Epidermal melanocyte (primary cell): Measurements from ENCODE around the gene EYA2.

Experiments
- DNase-seq: peaks from one replicate; pipeline ENCODE4 v3.0.0; 2011; ENCODE audit warnings: low spot score; ENCODE audit not compliant: insufficient read length

EYA2 gene

DNA sequence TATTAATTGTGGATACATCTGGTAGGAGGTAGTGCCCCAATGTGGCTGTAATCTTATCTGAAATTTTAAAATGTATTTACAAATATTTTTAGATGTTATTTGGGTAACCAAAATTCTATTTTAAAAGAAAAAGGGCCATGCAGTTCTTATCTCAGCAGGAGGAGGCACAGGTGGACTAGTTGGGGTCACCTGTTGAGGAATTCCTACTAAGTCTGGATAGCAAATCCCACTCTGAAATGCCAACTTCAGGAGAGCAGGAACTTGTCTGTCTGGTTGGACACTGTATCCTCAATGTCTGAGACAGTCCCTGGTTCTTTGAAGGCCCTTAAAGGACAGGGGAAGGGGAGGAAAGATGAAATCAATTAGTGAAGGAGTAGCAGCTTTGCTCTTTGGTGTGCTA is 82.6 kb downstream of the EYA2 start:
- DNase-seq, result no peak

DNA sequence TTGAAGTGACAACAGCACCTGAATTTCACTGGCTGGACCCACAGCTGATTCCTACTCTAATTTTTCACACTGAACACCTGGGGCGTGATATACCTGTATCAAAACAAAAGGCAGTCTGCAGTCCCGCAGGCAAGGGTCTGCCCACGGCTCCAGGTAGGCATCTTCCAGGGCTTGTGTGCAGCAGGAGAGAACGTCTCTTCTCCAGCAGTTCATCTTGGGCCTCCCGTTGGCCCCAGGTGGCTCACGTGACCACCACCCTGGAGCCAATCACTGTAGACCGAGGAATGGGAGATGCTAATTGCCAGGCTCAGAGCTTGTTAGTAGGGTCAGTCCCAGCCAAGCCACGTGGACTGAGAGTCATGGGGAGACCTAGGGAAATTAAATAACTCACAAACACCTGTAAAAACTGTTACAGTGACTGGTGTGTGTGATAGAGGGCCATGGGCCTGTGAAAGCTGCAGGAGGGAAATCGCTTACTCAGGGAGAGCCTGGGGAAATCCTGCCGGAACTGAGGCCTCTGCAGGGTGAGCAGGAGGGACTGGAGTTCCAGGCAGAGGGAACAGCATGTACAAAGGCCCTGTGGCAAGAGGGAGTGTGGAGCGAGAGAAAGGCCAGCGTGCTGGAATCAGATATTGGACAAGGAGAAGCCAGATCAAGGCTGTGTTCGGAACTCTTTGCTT is 83.4 kb downstream of the EYA2 start:
- DNase-seq, result no peak

GRCh38 chr20:46978951-46979491 is 84.4 kb downstream of the EYA2 start:
- DNase-seq, result no peak

- DNase-seq, result no peak
Observed at GRCh38 chr20:46979603-46980241, 85.1 kb downstream of the EYA2 start.

DNA sequence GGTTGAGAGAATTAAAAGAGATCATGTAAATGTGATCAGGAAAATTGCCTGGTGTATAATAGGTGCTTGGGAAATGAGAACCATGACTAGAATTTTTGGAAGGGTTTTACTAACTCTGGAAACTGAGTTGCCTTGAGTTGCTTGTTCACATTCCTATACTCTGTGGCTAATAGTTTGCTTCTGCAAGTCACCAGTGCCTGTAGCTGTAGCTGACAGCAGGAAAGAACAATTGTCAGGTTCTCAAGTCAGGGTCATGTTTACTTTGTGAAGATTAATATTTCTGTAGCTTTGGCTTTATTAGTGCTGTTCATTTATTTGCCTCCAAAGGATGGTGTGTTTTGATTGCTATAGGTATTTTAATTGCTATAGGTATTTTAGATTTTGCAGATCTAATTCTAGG is 86.5 kb downstream of the EYA2 start:
- DNase-seq, result no peak

DNA sequence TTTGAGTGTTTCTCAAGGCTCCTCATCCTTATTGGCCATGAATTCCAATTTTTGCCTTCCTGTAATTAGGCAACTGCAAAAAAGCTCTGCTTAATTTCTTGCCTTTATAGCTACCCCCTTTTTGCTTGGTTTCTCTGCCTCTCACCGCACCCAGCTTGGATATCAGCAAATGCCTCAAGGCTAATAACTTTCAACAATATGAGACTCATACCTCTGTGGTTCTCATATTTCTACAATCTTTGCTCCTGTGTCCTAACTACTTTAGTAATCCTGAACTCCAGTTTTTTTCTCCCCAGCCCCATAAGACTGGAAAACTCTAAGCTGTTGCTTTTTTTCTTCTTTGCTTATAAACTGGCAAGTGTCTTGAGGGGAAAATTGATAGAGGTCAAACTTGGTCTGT is 88.8 kb downstream of the EYA2 start:
- DNase-seq, result no peak

- no peak for DNase-seq
Observed at GRCh38 chr20:46984405-46984804, 89.8 kb downstream of the EYA2 start.

DNA sequence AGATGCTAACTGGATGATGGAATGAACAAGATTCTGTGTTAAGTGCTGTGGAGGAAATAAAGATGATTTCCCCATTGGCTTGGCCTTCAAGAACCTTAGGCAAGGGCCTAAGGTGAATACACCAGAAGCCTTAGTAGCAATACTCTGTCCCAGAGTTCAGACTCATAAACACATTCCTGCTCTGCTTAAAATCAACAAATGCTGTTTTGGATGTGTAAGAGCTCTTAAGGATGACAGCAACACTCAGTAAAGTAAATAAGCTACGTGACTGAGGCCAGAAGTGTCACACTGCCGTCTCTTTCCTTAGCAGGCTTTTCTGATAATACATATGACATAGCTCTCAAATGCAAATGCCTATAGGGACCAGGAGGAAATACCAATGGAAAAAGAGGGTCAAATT is 90.6 kb downstream of the EYA2 start:
- DNase-seq, result no peak

GRCh38 chr20:46985671-46986070 is 91.0 kb downstream of the EYA2 start:
- no peak for DNase-seq

GRCh38 chr20:46987001-46987400 is 92.4 kb downstream of the EYA2 start:
- DNase-seq, result no peak

DNA sequence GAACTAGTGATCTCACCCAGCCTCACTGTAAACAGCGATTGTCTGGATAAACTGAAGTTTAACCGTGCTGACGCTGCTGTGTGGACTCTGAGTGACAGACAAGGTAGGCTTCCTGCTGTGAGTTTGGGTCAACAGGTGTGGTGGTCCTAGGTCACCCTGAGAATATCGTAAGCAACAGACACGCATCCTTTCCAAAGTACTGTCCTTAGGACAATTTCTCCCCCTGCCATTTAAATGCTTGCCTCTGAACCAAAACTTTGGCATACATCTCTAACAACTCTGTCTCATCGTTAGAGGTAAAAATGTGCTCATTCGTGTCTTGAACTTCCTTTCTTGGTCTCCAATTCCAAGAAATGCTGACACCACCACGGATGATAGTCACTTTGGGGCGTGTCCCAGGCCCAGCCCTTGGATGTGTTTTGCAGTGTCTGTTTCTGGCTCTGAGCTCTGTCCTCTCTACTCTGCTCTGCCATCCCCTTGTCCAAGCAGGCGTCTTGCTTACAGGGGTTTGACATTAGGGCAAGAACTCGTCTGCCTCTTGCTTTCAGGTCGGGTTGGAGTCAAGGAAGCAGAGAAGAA is 95.5 kb downstream of the EYA2 start:
- DNase-seq, result no peak

GRCh38 chr20:46990596-46991104 is 96.0 kb downstream of the EYA2 start:
- no peak for DNase-seq

DNA sequence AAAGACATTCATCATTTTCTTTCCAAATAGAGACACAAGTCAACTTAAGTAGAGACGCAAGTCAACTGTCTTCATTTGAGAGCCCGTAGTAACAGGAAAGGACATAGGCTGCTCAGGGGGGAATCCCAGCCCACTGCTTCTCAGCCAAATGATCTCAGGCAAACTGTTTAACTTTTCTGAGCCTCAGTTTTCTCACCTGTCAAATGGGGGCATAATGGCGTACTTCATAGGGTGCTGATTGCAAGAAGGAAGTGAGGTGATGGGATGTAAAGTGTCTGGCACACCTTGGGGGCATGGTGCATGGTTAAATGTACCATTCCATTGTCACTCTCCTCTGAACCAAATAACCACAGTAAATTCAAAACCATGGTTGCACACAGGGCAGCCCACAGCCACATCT is 96.5 kb downstream of the EYA2 start:
- DNase-seq, result no peak

DNA sequence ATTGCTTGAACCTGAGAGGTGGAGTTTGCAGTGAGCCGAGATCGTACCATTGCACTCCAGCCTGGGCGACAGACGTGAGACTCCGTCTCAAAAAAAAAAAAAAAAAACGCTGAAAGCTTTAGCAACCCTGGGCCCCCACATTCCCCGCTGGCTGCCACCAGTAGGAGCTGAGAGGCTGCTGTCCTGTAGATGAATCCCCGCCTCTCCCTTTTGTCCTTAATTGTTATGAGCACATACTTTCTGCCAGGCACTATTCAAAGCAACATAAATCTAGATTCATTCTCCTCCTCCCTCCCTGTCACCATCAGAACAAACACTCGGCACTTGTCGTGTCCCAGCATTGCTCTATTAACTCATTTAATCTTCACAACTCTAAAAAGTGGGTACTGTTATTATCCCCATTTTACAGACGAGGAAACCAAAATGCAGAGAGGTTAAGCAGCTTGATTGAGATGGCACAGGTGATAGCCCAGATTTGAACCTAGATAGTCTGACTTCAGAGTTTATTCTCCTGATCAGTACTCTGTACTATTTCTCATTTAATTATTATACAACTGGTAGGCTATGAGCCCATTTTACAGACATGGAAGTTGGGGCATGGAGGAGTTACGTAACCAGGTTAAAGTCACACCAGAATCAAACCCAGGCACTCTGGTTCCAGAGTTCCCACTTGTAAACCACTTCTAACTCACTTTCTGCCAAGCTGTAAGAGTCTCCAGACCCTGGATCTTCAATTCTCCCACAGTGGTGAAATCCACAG is 97.4 kb downstream of the EYA2 start:
- no peak for DNase-seq

DNA sequence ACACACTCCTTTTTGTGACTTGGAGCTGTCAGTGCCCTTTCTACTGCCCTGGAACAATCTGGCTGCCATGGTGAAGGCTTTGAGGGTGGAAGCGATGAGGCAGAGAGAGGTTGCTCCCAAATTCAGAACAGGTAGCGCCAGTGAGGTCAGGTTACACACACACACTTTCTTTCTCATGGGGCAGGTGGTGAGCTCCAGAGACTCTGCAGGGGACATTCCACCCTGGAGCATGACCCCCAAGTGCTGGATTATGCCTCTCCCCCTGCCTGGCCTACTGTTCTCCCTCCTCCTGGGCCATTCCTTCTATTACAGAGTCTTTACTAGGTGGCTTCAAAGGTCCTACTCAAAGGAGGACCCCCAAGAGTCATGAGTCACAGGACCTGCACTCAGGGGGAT is 98.0 kb downstream of the EYA2 start:
- DNase-seq, result no peak

- DNase-seq, result no peak
Observed at GRCh38 chr20:46993465-46994095, 98.9 kb downstream of the EYA2 start.

- no peak for DNase-seq
Observed at GRCh38 chr20:46994341-46994740, 99.7 kb downstream of the EYA2 start.

- no peak for DNase-seq
Observed at GRCh38 chr20:46995561-46996142, 101.0 kb downstream of the EYA2 start.

DNA sequence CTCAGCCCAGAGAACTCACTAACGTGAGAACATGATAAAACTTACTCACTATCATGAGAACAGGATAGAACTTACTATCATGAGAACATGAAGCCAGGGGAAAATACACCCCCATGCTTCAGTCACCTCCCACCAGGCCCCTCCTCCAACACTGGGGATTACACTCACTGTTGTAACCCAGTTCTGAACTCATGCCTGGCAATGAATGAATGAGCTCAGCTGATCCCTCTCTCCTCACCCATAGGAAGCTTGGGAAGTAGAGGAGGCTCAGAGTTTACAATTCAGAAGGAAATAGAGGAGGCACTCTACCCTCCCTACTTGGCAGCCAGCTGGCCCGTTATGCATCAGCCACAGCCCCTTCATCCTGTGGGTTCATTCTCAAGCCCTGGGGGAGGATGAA is 102.5 kb downstream of the EYA2 start:
- no peak for DNase-seq

- DNase-seq, result no peak
Observed at GRCh38 chr20:46998477-46999240, 104.0 kb downstream of the EYA2 start.
